Mesenchymal stem cell (in vitro differentiated cells and primary cell): ENCODE results near the gene EFHD2.
"Not testable (repeated sequence)": the region's sequence is repeated elsewhere in the genome, so short reads cannot be mapped to it uniquely, and the experiment has no call there.

ENCODE experiments used
- DNase-seq: peaks from one replicate; pipeline ENCODE4 v3.0.0-alpha.2; 2013
- H2AFZ ChIP-seq: one replicate; pipeline ENCODE4 v1.6.1; 2013; ENCODE audit warnings: low read depth, mild to moderate bottlenecking, control low read depth, inconsistent platforms, low read length, moderate library complexity
- H2AK5ac ChIP-seq: 2 replicates; pipeline ENCODE4 v1.6.1; 2013; ENCODE audit warnings: low read length, moderate library complexity, mild to moderate bottlenecking, inconsistent platforms; ENCODE audit not compliant: severe bottlenecking
- H2BK120ac ChIP-seq: one replicate; pipeline ENCODE4 v1.6.1; 2013; ENCODE audit warnings: low read depth, mild to moderate bottlenecking, inconsistent platforms, low read length, moderate library complexity
- H2BK12ac ChIP-seq, 2 experiments: one replicate each; pipeline ENCODE4 v1.6.1; 2013; ENCODE audit warnings: inconsistent platforms in 2 of 2, low read length in 2 of 2, mild to moderate bottlenecking in 2 of 2, moderate library complexity in 2 of 2, control low read depth in 1 of 2
- H2BK15ac ChIP-seq: one replicate; pipeline ENCODE4 v1.6.1; 2013; ENCODE audit warnings: mild to moderate bottlenecking, low read depth, inconsistent platforms; ENCODE audit not compliant: poor library complexity, severe bottlenecking
- H2BK5ac ChIP-seq: 2 replicates; pipeline ENCODE4 v1.6.1; 2013; ENCODE audit warnings: low read depth, mild to moderate bottlenecking, low read length, control low read depth, inconsistent platforms; ENCODE audit not compliant: poor library complexity, severe bottlenecking
- H3K14ac ChIP-seq, 2 experiments: one replicate each; pipeline ENCODE4 v1.6.1; 2013; ENCODE audit warnings: inconsistent platforms in 2 of 2, low read length in 2 of 2, control low read depth in 1 of 2, mild to moderate bottlenecking in 1 of 2, moderate library complexity in 1 of 2
- H3K18ac ChIP-seq, 2 experiments: one replicate each; pipeline ENCODE4 v1.6.1; 2013; ENCODE audit warnings: inconsistent platforms in 2 of 2, low read length in 2 of 2, control low read depth in 1 of 2, low read depth in 1 of 2, mild to moderate bottlenecking in 1 of 2
- H3K23ac ChIP-seq, 2 experiments: one replicate each; pipeline ENCODE4 v1.6.1; 2013; ENCODE audit warnings: inconsistent platforms in 2 of 2, low read length in 2 of 2, mild to moderate bottlenecking in 2 of 2, moderate library complexity in 2 of 2, control low read depth in 1 of 2
- H3K27ac ChIP-seq: 2 replicates; pipeline ENCODE4 v1.5.1; 2013; ENCODE audit warnings: mild to moderate bottlenecking, moderate library complexity, low read length, control low read depth, inconsistent platforms; ENCODE audit not compliant: poor library complexity, severe bottlenecking
- H3K27me3 ChIP-seq, 2 experiments: 2 replicates each; pipeline versions ENCODE4 v1.6.1 to v1.7.0; 2013; ENCODE audit warnings: low read length in 2 of 2, mild to moderate bottlenecking in 2 of 2, moderate library complexity in 2 of 2, control low read depth in 1 of 2, inconsistent platforms in 1 of 2; ENCODE audit not compliant: control insufficient read depth in 1 of 2, insufficient read depth in 1 of 2
- H3K36me3 ChIP-seq, 2 experiments: 2 replicates each; pipeline versions ENCODE4 v1.6.1 to v1.7.0; 2013; ENCODE audit warnings: low read length in 2 of 2, control low read depth in 1 of 2, inconsistent platforms in 1 of 2, low read depth in 1 of 2, mild to moderate bottlenecking in 1 of 2; ENCODE audit not compliant: insufficient read depth in 2 of 2, control insufficient read depth in 1 of 2
- H3K4ac ChIP-seq, 2 experiments: one replicate each; pipeline ENCODE4 v1.6.1; 2013; ENCODE audit warnings: inconsistent platforms in 2 of 2, low read length in 2 of 2, mild to moderate bottlenecking in 2 of 2, moderate library complexity in 2 of 2, control low read depth in 1 of 2, low read depth in 1 of 2
- H3K4me1 ChIP-seq: 2 replicates; pipeline ENCODE4 v1.6.1; 2013; ENCODE audit warnings: low read depth, low read length, control low read depth; ENCODE audit not compliant: control insufficient read depth, insufficient read depth
- H3K4me2 ChIP-seq: 2 replicates; pipeline ENCODE4 v1.6.1; 2013; ENCODE audit warnings: low read length, mild to moderate bottlenecking, inconsistent platforms; ENCODE audit not compliant: poor library complexity, severe bottlenecking
- H3K4me3 ChIP-seq, 2 experiments: 2 replicates each; pipeline versions ENCODE4 v1.5.1 to v1.7.0; 2013; ENCODE audit warnings: low read length in 2 of 2, mild to moderate bottlenecking in 2 of 2, control low read depth in 1 of 2, low read depth in 1 of 2; ENCODE audit not compliant: insufficient read depth in 1 of 2
- H3K79me1 ChIP-seq: replicated peaks from 2 replicates; pipeline ENCODE4 v1.6.1; 2013; ENCODE audit warnings: mild to moderate bottlenecking, control low read depth, low read length, inconsistent platforms; ENCODE audit not compliant: poor library complexity, severe bottlenecking
- H3K9ac ChIP-seq: 2 replicates; pipeline ENCODE4 v1.7.0; 2013; ENCODE audit warnings: mild to moderate bottlenecking, low read length, moderate library complexity
- H3K9me3 ChIP-seq: 2 replicates; pipeline ENCODE4 v1.7.0; 2013; ENCODE audit warnings: mild to moderate bottlenecking, low read length; ENCODE audit not compliant: control insufficient read depth
- H4K8ac ChIP-seq: one replicate; pipeline ENCODE4 v1.6.1; 2013; ENCODE audit warnings: inconsistent platforms, mild to moderate bottlenecking, low read length, moderate library complexity
- H4K91ac ChIP-seq: one replicate; pipeline ENCODE4 v1.6.1; 2013; ENCODE audit warnings: mild to moderate bottlenecking, low read length, inconsistent platforms
- WGBS: methylation state at CpG from one replicate; pipeline ENCODE4 v1.1.7; 2013; ENCODE audit warnings: mixed read lengths; 5-methylcytosine and 5-hydroxymethylcytosine counted together

Gene EFHD2

GRCh38 chr1:15385420-15385819 is 24.3 kb upstream of the EFHD2 start:
- Histone ChIP-seq H3K4me1 (peaks cover 10% of the 10 kb centered on the region), H3K79me1 (no peaks in the 10 kb centered on the region), H4K8ac (no peak overlapping the region), H3K36me3 (no peaks in the 10 kb centered on the region), H3K4me3 (no peak overlapping the region), H4K91ac (no peak overlapping the region), H3K23ac (no peak overlapping the region), H3K9ac (no peak overlapping the region), H2BK120ac (no peak overlapping the region), H3K27ac (no peak overlapping the region), H3K14ac (no peak overlapping the region), H3K18ac (no peak overlapping the region), H3K9me3 (no peaks in the 10 kb centered on the region), H2AK5ac (no peak overlapping the region), H3K4ac (no peak overlapping the region), H2AFZ (no peak overlapping the region), H3K27me3 (peaks cover 46 to 58% of the 10 kb centered on the region in 2 experiments), H2BK12ac (no peak overlapping the region), H2BK15ac (no peak overlapping the region), H2BK5ac (no peak overlapping the region), H3K4me2 (no peak overlapping the region)
- no peak for DNase-seq
- WGBS: 93% methylated on average over 3 of the region's 3 CpGs

GRCh38 chr1:15386164-15386749 is 23.4 kb upstream of the EFHD2 start:
- no peak overlapping the region for H2BK15ac ChIP-seq
- no peak overlapping the region for H4K8ac ChIP-seq
- no peaks in the 10 kb centered on the region for H3K36me3 ChIP-seq
- 23% methylated on average over 17 of the region's 17 CpGs for WGBS
- H3K27me3 ChIP-seq: peaks cover 46 to 54% of the 10 kb centered on the region in 2 experiments
- peak overlapping the region in 1 of 2 experiments; percentile 3 for H2BK12ac ChIP-seq
- H3K4ac ChIP-seq: peak overlapping the region in 1 of 2 experiments; percentile 7
- no peak overlapping the region for H3K14ac ChIP-seq
- H3K18ac ChIP-seq: peak overlapping the region in 1 of 2 experiments; percentile 35
- no peaks in the 10 kb centered on the region for H3K9me3 ChIP-seq
- H2BK120ac ChIP-seq: no peak overlapping the region
- no peak overlapping the region for H2AFZ ChIP-seq
- H3K4me3 ChIP-seq: no peak overlapping the region
- peak overlapping the region; percentile 11 for H3K9ac ChIP-seq
- H2BK5ac ChIP-seq: no peak overlapping the region
- H3K4me1 ChIP-seq: peaks cover 10% of the 10 kb centered on the region
- peak; percentile 17 for DNase-seq
- H3K4me2 ChIP-seq: peak overlapping the region; percentile 19
- H3K27ac ChIP-seq: no peak overlapping the region
- H2AK5ac ChIP-seq: no peak overlapping the region
- H3K23ac ChIP-seq: no peak overlapping the region
- no peak overlapping the region for H4K91ac ChIP-seq
- H3K79me1 ChIP-seq: no peaks in the 10 kb centered on the region

GRCh38 chr1:15388201-15388880 is 21.3 kb upstream of the EFHD2 start:
- 50% methylated on average over 14 of the region's 15 CpGs for WGBS

GRCh38 chr1:15389828-15390227 is 19.9 kb upstream of the EFHD2 start:
- H3K4me2 ChIP-seq: not testable (repeated sequence)

More at GRCh38 chr1:15388201-15388880, 21.3 kb upstream of the EFHD2 start:
- no peaks in the 10 kb centered on the region for H3K36me3 ChIP-seq
- H3K79me1 ChIP-seq: no peaks in the 10 kb centered on the region
- H3K14ac ChIP-seq: no peak overlapping the region
- no peak overlapping the region for H3K4me2 ChIP-seq
- H3K9ac ChIP-seq: no peak overlapping the region
- H2AFZ ChIP-seq: no peak overlapping the region
- H2AK5ac ChIP-seq: no peak overlapping the region
- H3K4me1 ChIP-seq: peaks cover 10% of the 10 kb centered on the region
- no peak overlapping the region for H2BK15ac ChIP-seq
- H3K27me3 ChIP-seq: peaks cover 35 to 36% of the 10 kb centered on the region in 2 experiments
- no peak overlapping the region for H4K91ac ChIP-seq
- no peak overlapping the region for H2BK120ac ChIP-seq
- H3K4me3 ChIP-seq: no peak overlapping the region
- H3K27ac ChIP-seq: no peak overlapping the region
- no peak overlapping the region for H3K18ac ChIP-seq
- no peak overlapping the region for H2BK5ac ChIP-seq
- H4K8ac ChIP-seq: no peak overlapping the region
- no peak overlapping the region for H3K4ac ChIP-seq
- H3K23ac ChIP-seq: no peak overlapping the region
- no peaks in the 10 kb centered on the region for H3K9me3 ChIP-seq
- DNase-seq: no peak
- no peak overlapping the region for H2BK12ac ChIP-seq

More at GRCh38 chr1:15389828-15390227, 19.9 kb upstream of the EFHD2 start:
- not testable (repeated sequence) for H3K4me1 ChIP-seq, H4K91ac ChIP-seq, H3K18ac ChIP-seq, H2BK15ac ChIP-seq, H3K79me1 ChIP-seq, H3K4ac ChIP-seq, H3K9me3 ChIP-seq, H2BK5ac ChIP-seq, H3K27ac ChIP-seq, H2AK5ac ChIP-seq, H3K14ac ChIP-seq, H2BK120ac ChIP-seq, H4K8ac ChIP-seq, DNase-seq, H3K36me3 ChIP-seq, H3K4me3 ChIP-seq, H3K9ac ChIP-seq, H2BK12ac ChIP-seq, H2AFZ ChIP-seq, H3K23ac ChIP-seq
- 92% methylated on average over 8 of the region's 8 CpGs for WGBS
- H3K27me3 ChIP-seq: peaks cover 33 to 37% of the 10 kb centered on the region in 2 experiments
